H54 (cell line): ENCODE results near the gene RPGRIP1L.
"Not testable (repeated sequence)": the region's sequence is repeated elsewhere in the genome, so short reads cannot be mapped to it uniquely, and the experiment has no call there.

Experiments
- DNase-seq: peaks from one replicate; pipeline ENCODE4 v3.0.0; 2011; ENCODE audit warnings: low spot score, mixed read lengths; ENCODE audit not compliant: insufficient read length
- FAIRE-seq: peaks from 3 replicates; lab custom pipeline; 2011; peaks lifted over from hg19 to GRCh38; lab: Jason Lieb, UNC
- POLR2A ChIP-seq: IDR thresholded peaks from 2 replicates; pipeline ENCODE4 v1.6.1; 2011; ENCODE audit warnings: low read depth, mild to moderate bottlenecking, low read length

The RPGRIP1L gene

DNA sequence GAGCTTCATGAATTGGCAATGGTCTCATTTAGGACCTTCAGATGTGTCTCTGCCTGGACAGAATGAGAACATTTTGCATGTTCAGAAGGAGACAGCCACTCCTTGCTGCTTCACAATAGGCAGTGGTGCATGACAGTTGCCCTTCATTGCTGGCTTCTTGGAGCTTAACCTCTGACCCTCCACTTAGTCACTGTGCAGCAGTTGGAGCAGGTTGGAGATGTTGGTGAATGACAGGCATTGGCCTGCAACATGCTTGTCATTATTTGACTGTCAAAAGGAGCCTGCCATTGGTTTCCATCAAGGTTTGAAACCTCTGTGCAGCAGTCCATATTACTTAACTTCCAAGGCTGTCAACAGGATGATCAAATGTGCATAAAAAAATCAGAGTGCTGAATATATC is 23.0 kb upstream of the RPGRIP1L start:
- FAIRE-seq (no peak), DNase-seq (no peak)
- no peak for TF ChIP-seq POLR2A

DNA sequence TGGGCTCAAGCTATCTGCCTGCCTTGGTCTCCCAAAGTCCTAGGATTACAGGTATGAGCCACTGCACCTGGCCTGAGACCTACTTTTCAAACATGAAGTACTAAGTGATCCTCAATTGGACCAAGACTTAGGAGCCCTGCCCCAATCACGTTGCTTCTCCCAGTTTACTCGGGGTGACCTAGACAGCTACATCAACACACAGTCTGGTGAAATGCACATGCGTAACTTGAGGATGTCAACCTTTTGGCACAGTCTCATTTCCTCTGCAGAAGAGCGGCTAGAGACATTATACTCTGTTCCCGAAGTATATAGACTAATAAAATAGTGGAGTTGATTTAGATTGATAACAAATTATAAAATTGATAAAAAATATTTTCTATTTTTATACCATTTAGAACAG is 17.4 kb upstream of the RPGRIP1L start:
- FAIRE-seq (no peak), DNase-seq (no peak)
- TF ChIP-seq POLR2A, result no peak

- FAIRE-seq (no peak), DNase-seq (no peak)
- no peak for TF ChIP-seq POLR2A
Measured at GRCh38 chr16:53717577-53717976, 13.9 kb upstream of the RPGRIP1L start.

- no peak for TF ChIP-seq POLR2A
- DNase-seq (no peak), FAIRE-seq (no peak)
Measured at GRCh38 chr16:53715023-53715384, 11.3 kb upstream of the RPGRIP1L start.

- no peak for FAIRE-seq
- DNase-seq, result no peak
- TF ChIP-seq POLR2A, result no peak
Measured at GRCh38 chr16:53714205-53715022, 10.8 kb upstream of the RPGRIP1L start.

DNA sequence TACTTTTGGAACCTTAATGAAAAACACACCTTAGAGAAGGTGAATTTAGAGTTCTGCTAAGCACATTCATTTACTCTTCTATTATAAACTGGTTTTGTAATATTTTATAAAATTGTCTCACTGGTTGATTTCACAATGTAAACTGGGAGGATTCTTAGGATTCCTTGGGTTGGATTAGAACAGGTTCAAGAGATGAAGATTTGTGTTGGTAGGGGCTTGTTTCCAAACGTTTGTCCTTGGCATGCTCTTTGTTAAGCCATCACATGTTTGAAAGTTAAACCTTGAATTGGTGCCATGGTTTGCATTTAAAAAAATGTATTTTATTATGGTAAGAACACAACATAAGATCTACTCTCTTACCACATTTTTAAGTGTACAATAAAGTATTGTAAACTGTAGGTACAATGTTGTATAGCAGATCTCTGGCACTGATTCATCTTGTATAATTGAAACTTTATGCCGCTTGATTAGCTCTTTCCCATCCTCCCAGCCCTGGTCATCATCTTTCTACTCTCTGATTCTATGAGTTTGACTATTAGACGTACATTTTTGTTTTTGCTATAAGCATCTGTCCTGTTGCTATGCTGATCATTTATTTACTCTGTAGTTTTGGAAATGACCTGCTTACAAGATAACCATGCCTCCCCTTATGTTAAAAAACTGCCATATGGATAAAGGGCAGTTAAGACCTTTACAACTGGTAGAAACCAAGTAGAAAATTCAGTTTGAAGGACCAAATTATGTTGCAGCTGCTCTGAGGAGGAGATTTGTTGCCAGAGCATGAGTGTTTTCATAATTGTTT is 9.9 kb upstream of the RPGRIP1L start:
- FAIRE-seq, result no peak
- no peak for TF ChIP-seq POLR2A
- no peak for DNase-seq

DNA sequence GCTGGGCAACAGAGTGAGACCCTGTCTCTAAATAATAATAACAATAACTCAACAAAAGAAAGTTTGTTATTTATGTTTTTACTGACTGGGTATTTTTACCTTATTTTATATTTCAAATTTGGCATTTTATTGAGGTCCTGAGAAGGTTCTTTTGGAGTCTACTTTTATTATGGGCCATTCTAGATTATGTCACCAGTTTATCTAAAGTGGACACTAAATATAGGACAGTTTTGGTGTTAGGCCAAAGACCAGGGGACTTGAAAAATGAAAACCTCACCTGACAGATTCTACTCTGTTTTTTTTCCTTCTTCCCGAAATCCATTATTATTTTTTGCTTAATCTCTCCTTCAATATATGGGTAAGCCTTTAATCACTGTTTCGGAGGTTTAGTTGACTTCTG is 8.4 kb upstream of the RPGRIP1L start:
- DNase-seq (no peak), FAIRE-seq (no peak)
- no peak for TF ChIP-seq POLR2A

GRCh38 chr16:53711390-53711789 is 7.7 kb upstream of the RPGRIP1L start:
- no peak for TF ChIP-seq POLR2A
- no peak for DNase-seq
- no peak for FAIRE-seq

DNA sequence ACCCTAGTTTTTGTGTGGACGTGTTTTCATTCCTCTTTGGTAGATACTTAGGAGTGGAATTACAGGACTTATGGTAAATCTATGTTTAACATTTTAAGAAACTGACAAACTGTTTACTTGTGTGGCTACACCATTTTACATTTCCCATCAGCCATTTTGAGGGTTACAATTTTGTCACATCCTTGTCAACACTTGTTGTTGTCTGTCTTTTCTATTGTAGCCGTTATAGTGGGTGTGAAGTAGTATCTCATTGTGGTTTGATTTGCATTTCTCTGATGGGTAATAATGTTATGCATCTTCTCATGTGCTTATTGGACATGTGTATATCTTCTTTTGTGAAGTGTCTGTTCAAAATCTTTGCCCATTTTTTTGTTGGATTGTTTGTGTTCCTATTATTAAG is 4.8 kb upstream of the RPGRIP1L start:
- no peak for DNase-seq
- no peak for TF ChIP-seq POLR2A
- no peak for FAIRE-seq

GRCh38 chr16:53707671-53708070 is 4.0 kb upstream of the RPGRIP1L start:
- FAIRE-seq, result no peak
- no peak for TF ChIP-seq POLR2A

DNA sequence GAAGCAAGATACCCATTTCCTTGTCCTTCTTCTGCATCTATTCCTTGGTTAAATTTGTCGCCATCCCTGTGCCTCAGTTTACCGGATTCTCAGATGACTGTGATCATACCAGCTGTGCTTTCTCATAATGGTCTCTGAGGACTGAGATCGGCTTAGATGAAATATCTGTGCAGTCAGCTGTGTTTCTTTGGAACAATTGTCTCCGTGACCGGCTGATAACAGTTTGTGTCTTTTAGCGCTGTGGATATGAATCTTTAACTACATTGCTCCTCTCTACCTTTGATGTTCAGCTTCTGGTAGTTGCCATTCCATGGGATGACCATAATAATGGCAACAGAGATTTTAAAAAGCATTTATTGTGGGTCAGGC is 770 bp upstream of the RPGRIP1L start:
- FAIRE-seq (no peak), DNase-seq (no peak)
- no peak for TF ChIP-seq POLR2A

More at GRCh38 chr16:53707671-53708070, 4.0 kb upstream of the RPGRIP1L start:
- DNase-seq, result no peak

GRCh38 chr16:53698271-53698670 is 5.4 kb downstream of the RPGRIP1L start:
- DNase-seq, FAIRE-seq: not testable (repeated sequence)

DNA sequence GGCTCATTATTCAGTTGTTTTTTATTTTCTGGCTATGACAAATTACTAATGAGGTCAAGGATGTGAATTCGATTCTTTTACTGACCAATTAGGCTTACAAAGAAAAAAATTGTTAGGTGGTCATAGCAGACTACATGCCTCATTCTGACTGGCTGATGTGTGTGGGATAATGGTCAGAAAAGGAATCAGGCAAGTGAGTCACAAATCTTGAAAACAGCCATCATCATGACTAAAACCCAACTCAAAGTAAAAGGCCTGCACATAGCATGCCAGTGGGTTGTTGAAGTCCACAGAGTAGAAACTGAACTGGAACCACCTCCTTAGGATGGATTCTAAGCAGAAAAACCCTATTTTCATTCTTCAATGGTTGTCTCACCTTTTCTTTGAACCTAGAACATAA is 8.6 kb downstream of the RPGRIP1L start:
- TF ChIP-seq POLR2A, result no peak
- no peak for FAIRE-seq
- DNase-seq, result no peak

DNA sequence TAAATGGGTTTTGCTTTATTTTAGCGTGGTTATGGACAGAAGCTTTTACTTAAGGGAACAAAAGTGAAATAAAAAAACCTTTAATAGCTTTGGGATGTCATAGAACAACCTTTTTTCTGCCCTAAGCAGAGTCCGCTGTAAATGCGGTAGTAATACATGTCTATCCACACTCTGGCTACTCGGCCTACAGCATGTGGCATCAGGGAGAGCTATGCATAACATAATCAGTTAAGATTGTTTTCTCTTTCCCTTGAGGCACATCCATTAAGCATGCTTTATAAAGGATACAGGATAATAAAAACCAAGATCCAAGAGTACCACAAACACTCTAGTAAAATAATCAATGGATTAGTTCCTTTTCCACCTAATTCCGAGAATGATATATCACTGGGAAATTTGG is 10.3 kb downstream of the RPGRIP1L start:
- DNase-seq (no peak), FAIRE-seq (no peak)
- no peak for TF ChIP-seq POLR2A

- no peak for TF ChIP-seq POLR2A
- DNase-seq (no peak), FAIRE-seq (no peak)
Measured at GRCh38 chr16:53692146-53692545, 11.5 kb downstream of the RPGRIP1L start.
